Activated naive CD4-positive, alpha-beta T cell (primary cell): ENCODE data around the gene PARD3.
"Not testable (repeated sequence)": the region's sequence is repeated elsewhere in the genome, so short reads cannot be mapped to it uniquely, and the experiment has no call there.

Experiments used
- DNase-seq, 4 experiments: peaks; one replicate each; lab custom pipeline; 2025; lab: John Stamatoyannopoulos, UW

The PARD3 gene

GRCh38 chr10:34384372-34384771 is 430.7 kb downstream of the PARD3 start:
- DNase-seq, result no peak

GRCh38 chr10:34382626-34383025 is 432.5 kb downstream of the PARD3 start:
- no peak for DNase-seq

GRCh38 chr10:34380856-34381255 is 434.2 kb downstream of the PARD3 start:
- DNase-seq, result no peak

GRCh38 chr10:34378297-34378696 is 436.8 kb downstream of the PARD3 start:
- DNase-seq, result no peak

- no peak for DNase-seq
These were observed 437.3 kb downstream of the PARD3 start for GRCh38 chr10:34377833-34378232.

GRCh38 chr10:34374356-34375045 is 440.6 kb downstream of the PARD3 start:
- no peak for DNase-seq

- no peak for DNase-seq
These were observed 441.9 kb downstream of the PARD3 start for GRCh38 chr10:34373211-34373610.

- no peak for DNase-seq
These were observed 442.6 kb downstream of the PARD3 start for GRCh38 chr10:34372509-34372908.

- no peak for DNase-seq
These were observed 445.0 kb downstream of the PARD3 start for GRCh38 chr10:34370126-34370525.

GRCh38 chr10:34369120-34369519 is 446.0 kb downstream of the PARD3 start:
- no peak for DNase-seq

- no peak for DNase-seq
These were observed 450.7 kb downstream of the PARD3 start for GRCh38 chr10:34364253-34365037.

- no peak for DNase-seq
These were observed 454.1 kb downstream of the PARD3 start for GRCh38 chr10:34360984-34361383.

GRCh38 chr10:34359435-34359813 is 455.7 kb downstream of the PARD3 start:
- no peak for DNase-seq

GRCh38 chr10:34358729-34359434 is 456.2 kb downstream of the PARD3 start:
- no peak for DNase-seq

GRCh38 chr10:34356463-34356862 is 458.6 kb downstream of the PARD3 start:
- no peak for DNase-seq

GRCh38 chr10:34353530-34353929 is 461.6 kb downstream of the PARD3 start:
- not testable (repeated sequence) for DNase-seq

GRCh38 chr10:34352599-34353204 is 462.4 kb downstream of the PARD3 start:
- DNase-seq, result not testable (repeated sequence)

GRCh38 chr10:34351161-34351560 is 463.9 kb downstream of the PARD3 start:
- DNase-seq, result no peak

- DNase-seq, result no peak
These were observed 466.1 kb downstream of the PARD3 start for GRCh38 chr10:34348917-34349485.

GRCh38 chr10:34348021-34348420 is 467.1 kb downstream of the PARD3 start:
- DNase-seq, result no peak

GRCh38 chr10:34347131-34347530 is 468.0 kb downstream of the PARD3 start:
- no peak for DNase-seq

GRCh38 chr10:34346516-34347100 is 468.5 kb downstream of the PARD3 start:
- no peak for DNase-seq
